ENCODE data around the gene DUOX2.

DUOX2 gene

GRCh38 chr15:45114076-45114750, at the start of gene DUOX2, which contains the start of gene DUOXA2:
TSS of gene DUOX2 (minus strand) at chr15:45114172. CDS start at chr15:45113411, 761 bp downstream.
TSS of gene DUOXA2 (plus strand) at chr15:45114326. CDS start at chr15:45114606, 280 bp downstream.
- no peak for FAIRE-seq

- no peak for FAIRE-seq
Observed at GRCh38 chr15:45163508-45163856, 49.5 kb upstream of the DUOX2 start.

GRCh38 chr15:45162771-45163507, 49.0 kb upstream of the DUOX2 start:
- no peak for FAIRE-seq

- no peak for FAIRE-seq
Observed at GRCh38 chr15:45161666-45162065, 47.7 kb upstream of the DUOX2 start.

GRCh38 chr15:45157974-45158373, 44.0 kb upstream of the DUOX2 start:
- no peak for FAIRE-seq

GRCh38 chr15:45156744-45157455, 42.9 kb upstream of the DUOX2 start:
- FAIRE-seq: no peak

- no peak for FAIRE-seq
Observed at GRCh38 chr15:45155739-45156138, 41.8 kb upstream of the DUOX2 start.

- FAIRE-seq: no peak
Observed at GRCh38 chr15:45151998-45152828, 38.2 kb upstream of the DUOX2 start.

GRCh38 chr15:45150997-45151396, 37.0 kb upstream of the DUOX2 start:
- FAIRE-seq: no peak

GRCh38 chr15:45150481-45150880, 36.5 kb upstream of the DUOX2 start:
- FAIRE-seq: no peak

- no peak for FAIRE-seq
Observed at GRCh38 chr15:45149060-45149459, 35.1 kb upstream of the DUOX2 start.

- FAIRE-seq: no peak
Observed at GRCh38 chr15:45148076-45149059, 34.4 kb upstream of the DUOX2 start.

GRCh38 chr15:45147606-45148005, 33.6 kb upstream of the DUOX2 start:
- FAIRE-seq: no peak

GRCh38 chr15:45146405-45146804, 32.4 kb upstream of the DUOX2 start:
- FAIRE-seq: no peak

- FAIRE-seq: no peak
Observed at GRCh38 chr15:45144775-45145174, 30.8 kb upstream of the DUOX2 start.

- FAIRE-seq: no peak
Observed at GRCh38 chr15:45143946-45144345, 30.0 kb upstream of the DUOX2 start.

- no peak for FAIRE-seq
Observed at GRCh38 chr15:45143056-45143455, 29.1 kb upstream of the DUOX2 start.

- no peak for FAIRE-seq
Observed at GRCh38 chr15:45141386-45141785, 27.4 kb upstream of the DUOX2 start.

GRCh38 chr15:45140557-45141250, 26.7 kb upstream of the DUOX2 start:
- no peak for FAIRE-seq

GRCh38 chr15:45139770-45140169, 25.8 kb upstream of the DUOX2 start:
- FAIRE-seq: no peak
